Measurements from ENCODE around the gene FOXR2. TPM values are rescaled to one million over a fixed set of nuclear protein-coding genes. Genes with fewer than 3 reads are reported as not detected.

Gene FOXR2
- total and polyA plus RNA-seq, 2 of the 4 experiments (the other 2 are of a cell fraction): not detected

DNA sequence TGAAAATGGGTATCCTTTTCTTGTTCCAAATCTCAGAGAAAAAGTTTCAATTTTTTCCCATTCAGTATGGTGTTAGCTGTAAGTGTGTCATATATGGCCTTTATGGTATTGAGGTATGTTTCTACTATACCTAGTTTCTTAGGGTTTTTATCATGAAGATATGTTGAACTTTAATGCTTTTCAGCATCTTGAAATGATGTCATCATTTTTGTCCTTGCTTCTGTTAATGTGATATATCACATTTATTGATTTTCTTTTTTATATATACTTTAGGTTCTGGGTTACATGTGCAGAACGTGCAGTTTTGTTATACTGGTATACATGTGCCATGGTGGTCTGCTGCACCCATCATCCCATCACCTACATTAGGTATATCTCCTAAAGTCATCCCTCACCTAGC lies 44.9 kb downstream of the FOXR2 start:
- Histone ChIP-seq H3K9me3 (ENCODE audit: control insufficient read depth, insufficient read depth, low read length) (no peaks in the 10 kb centered on the region), H4K8ac (ENCODE audit: low read depth in 2 of 2, low read length in 2 of 2) (no peak overlapping the region), H2BK20ac (ENCODE audit: low read depth, low read length) (no peak overlapping the region), H2BK15ac (ENCODE audit: low read depth, low read length) (no peak overlapping the region), H2BK120ac (ENCODE audit: low read depth, low read length) (no peak overlapping the region), H4K20me1 (ENCODE audit: insufficient read depth, low read length) (no peaks in the 10 kb centered on the region), H3K9ac (ENCODE audit: low read depth, low read length) (no peak overlapping the region), H3K4ac (ENCODE audit: low read depth, low read length) (no peak overlapping the region), H3K27ac (ENCODE audit: insufficient read depth, low read length) (no peak overlapping the region), H3K9me1 (ENCODE audit: insufficient read depth, low read length) (no peaks in the 10 kb centered on the region), H2AK9ac (replicated peaks; ENCODE audit: low read depth, low read length, poor library complexity) (no peak overlapping the region), H2AK5ac (ENCODE audit: low read depth, low read length) (no peak overlapping the region), H2BK5ac (ENCODE audit: low read depth, low read length, poor library complexity, severe bottlenecking) (no peak overlapping the region), H3K23ac (ENCODE audit: low read depth, low read length) (no peak overlapping the region), H4K91ac (ENCODE audit: insufficient read depth, low read depth, low read length) (no peak overlapping the region), H3K4me3 (ENCODE audit: insufficient read depth, low read depth, low read length) (no peak overlapping the region), H3K56ac (ENCODE audit: extremely low read depth, insufficient read depth, low read length) (no peak overlapping the region), H2AFZ (replicated peaks; ENCODE audit: low read length, poor library complexity) (no peak overlapping the region), H3K27me3 (ENCODE audit: control insufficient read depth, insufficient read depth, low read length) (no peaks in the 10 kb centered on the region), H3K14ac (replicated peaks; ENCODE audit: low read depth, low read length) (no peak overlapping the region), H3K4me1 (ENCODE audit: control insufficient read depth, insufficient read depth, low read length) (no peaks in the 10 kb centered on the region), H4K5ac (ENCODE audit: low read depth, low read length) (no peak overlapping the region), H3K18ac (ENCODE audit: low read depth, low read length) (no peak overlapping the region), H3K4me2 (ENCODE audit: low read depth, low read length) (no peak overlapping the region), H3K36me3 (ENCODE audit: control insufficient read depth, insufficient read depth, low read length) (no peaks in the 10 kb centered on the region), H3K79me1 (ENCODE audit: low read depth in 1 of 2, low read length in 2 of 2) (no peaks in the 10 kb centered on the region)
- no CpG with 5 or more reads among the region's 1 CpG for WGBS, 2 experiments (ENCODE audit: extremely low coverage in 2 of 2, insufficient read length in 1 of 2)
- DNase-seq: no peak
- ChIA-PET POLR2A (ENCODE audit: unreplicated experiment) (no interaction called here), CTCF (no interaction called here)
- BruUV-seq (replicated peaks): no TSS peak
- no peak for ATAC-seq (ENCODE audit: low read depth)
- intact Hi-C loops (cut with micrococcal nuclease) (no loop called here), dilution Hi-C loops (cut with HindIII; ENCODE audit: low sequenced_read_pairs, unreplicated experiment) (no loop called here), in situ Hi-C loops (cut with MboI; ENCODE audit: low sequenced_read_pairs) (no loop called here)
- no peak for TF ChIP-seq MAFK (IDR thresholded peaks at IDR 0.05; ENCODE audit: low read depth, low read length)
- no peak for TF ChIP-seq RCOR1 (IDR thresholded peaks at IDR 0.05; ENCODE audit: insufficient replicate concordance, low read length)
- TF ChIP-seq RFX5 (IDR thresholded peaks at IDR 0.05; ENCODE audit: low read depth, low read length): no peak
- no peak for TF ChIP-seq ELK1 (IDR thresholded peaks at IDR 0.05; ENCODE audit: borderline replicate concordance, low read depth, low read length)
- TF ChIP-seq BHLHE40 (IDR thresholded peaks at IDR 0.05; ENCODE audit: low read depth, low read length): no peak
- no peak for TF ChIP-seq MXI1 (IDR thresholded peaks at IDR 0.05; ENCODE audit: borderline replicate concordance, low read depth, low read length)
- TF ChIP-seq CHD1 (IDR thresholded peaks at IDR 0.05; ENCODE audit: low read depth, low read length): no peak
- no peak for TF ChIP-seq POLR2A (IDR thresholded peaks at IDR 0.05; ENCODE audit: low read depth, low read length)
- TF ChIP-seq USF2 (IDR thresholded peaks at IDR 0.05; ENCODE audit: low read depth, low read length): no peak

Small RNA genes within 50 kb of the gene (microRNA-seq; reads per million reads assigned to microRNA genes)
- gene RF00019 (ENCODE audit: insufficient read depth, insufficient read length): not detected

Small RNA genes within 50 kb of the gene (small RNA-seq; reads per million reads assigned to genes)
- 0 reads per million in 5 experiments for gene RF00019

Other genes with a start within 250 kb of the FOXR2 start
- 22.4 and 26.7 TPM in 2 replicates for gene MAGEH1, start 171.3 kb upstream of the FOXR2 start, total RNA-seq (2012; rRNA removed)
- 29.2 and 31.8 TPM in 2 replicates for gene MAGEH1, start 171.3 kb upstream of the FOXR2 start, polyA plus RNA-seq (2012; rRNA removed)
- 1.1 and 2.0 TPM in 2 replicates for gene USP51, start 133.6 kb upstream of the FOXR2 start, total RNA-seq (2012; rRNA removed)
- 0.26 and 0.30 TPM in 2 replicates for gene USP51, start 133.6 kb upstream of the FOXR2 start, polyA plus RNA-seq (2012; rRNA removed)
- 9.1 and 17.2 TPM in 2 replicates for gene RRAGB, start 94.3 kb downstream of the FOXR2 start, total RNA-seq (2012; rRNA removed)
- 14.6 and 15.1 TPM in 2 replicates for gene RRAGB, start 94.3 kb downstream of the FOXR2 start, polyA plus RNA-seq (2012; rRNA removed)

All from IMR-90 (cell line).